ENCODE data around the gene GAL3ST2. TPM values are rescaled to one million over a fixed set of nuclear protein-coding genes. Genes with fewer than 3 reads are reported as not detected.

GAL3ST2 gene
- total and polyA plus RNA-seq, 2 of the 8 experiments (the other 6 are each of a cell fraction or from before 2014, with no cell fraction given) = not detected

- TF ChIP-seq E2F6 (IDR thresholded peaks at IDR 0.05) = no peak
- no peak for TF ChIP-seq BRCA1 (IDR thresholded peaks at IDR 0.05; ENCODE audit: low read depth, low read length)
- no peak for TF ChIP-seq HDAC2 (IDR thresholded peaks at IDR 0.05; ENCODE audit: borderline replicate concordance in 1 of 2, low read depth in 2 of 2, low read length in 2 of 2)
- no peak for TF ChIP-seq KDM5A (IDR thresholded peaks at IDR 0.05; ENCODE audit: low read length)
- TF ChIP-seq SIRT6 (IDR thresholded peaks at IDR 0.05; ENCODE audit: low read length) = no peak
- TF ChIP-seq TAF7 (optimal IDR thresholded peaks at IDR 0.05; ENCODE audit: borderline replicate concordance, low read depth, low read length) = no peak
These were observed 5.7 kb upstream of the GAL3ST2 start (continued) for GRCh38 chr2:241770936-241771285.

Data from H1 (cell line).